WTC11 (cell line): ENCODE data around the gene COL13A1. TPM values are rescaled to one million over a fixed set of nuclear protein-coding genes. Genes with fewer than 3 reads are reported as not detected.

Experiments
- ATAC-seq: fragments of 200-7000 bp; cut with Tn5 transposase; 2 replicates; pipeline ENCODE4 v1.10.0; 2021; ENCODE audit warnings: mild to moderate bottlenecking, moderate library complexity
- CTCF ChIA-PET: fragments of 300-600 bp; sonication (Branson Sonifier 250); formaldehyde crosslinking; loops from one replicate; lab custom pipeline; 2021; ENCODE audit warnings: antibody characterized with exemption; lab: Charles Lee
- POLR2A ChIA-PET: fragments of 350-600 bp; sonication (Branson Sonifier 250); formaldehyde crosslinking; loops from one replicate; lab custom pipeline; 2021; ENCODE audit warnings: antibody characterized with exemption; lab: Charles Lee
- DNase-seq: peaks from one replicate; pipeline ENCODE4 v3.0.0; 2021; ENCODE audit warnings: low spot score
- H3K27ac Mint-ChIP-seq: 2 replicates; pipeline ENCODE4 v1.8.0; 2021; ENCODE audit warnings: mixed read lengths
- H3K27me3 Mint-ChIP-seq: 2 replicates; pipeline ENCODE4 v1.8.0; 2021; ENCODE audit warnings: low read depth, mild to moderate bottlenecking, moderate library complexity, mixed read lengths
- H3K36me3 Mint-ChIP-seq: 2 replicates; pipeline ENCODE4 v1.8.0; 2021; ENCODE audit warnings: mixed read lengths
- H3K4me1 Mint-ChIP-seq: 2 replicates; pipeline ENCODE4 v1.8.0; 2022; ENCODE audit warnings: mixed read lengths
- H3K4me3 Mint-ChIP-seq: 2 replicates; pipeline ENCODE4 v1.8.0; 2021; ENCODE audit warnings: mild to moderate bottlenecking, moderate library complexity, mixed read lengths
- H3K9me3 Mint-ChIP-seq: 2 replicates; pipeline ENCODE4 v1.8.0; 2021; ENCODE audit warnings: mixed read lengths
- AR ChIP-seq: fragments of 250-450 bp; sonication (Bioruptor Pico); IDR thresholded peaks from 2 replicates; pipeline ENCODE4 v1.9.0; 2021; ENCODE audit warnings: mild to moderate bottlenecking
- ATF6 ChIP-seq: sonication (generic); formaldehyde crosslinking; IDR thresholded peaks from 2 replicates; pipeline ENCODE4 v1.8.1; 2023; ENCODE audit warnings: mild to moderate bottlenecking, missing genetic modification reagents
- CBFB ChIP-seq: sonication (generic); formaldehyde crosslinking; IDR thresholded peaks from 2 replicates; pipeline ENCODE4 v1.8.1; 2022; ENCODE audit warnings: mild to moderate bottlenecking, low read depth, missing genetic modification reagents
- ETV6 ChIP-seq: sonication (generic); formaldehyde crosslinking; IDR thresholded peaks from 2 replicates; pipeline ENCODE4 v1.8.1; 2022; ENCODE audit warnings: mild to moderate bottlenecking, missing genetic modification reagents
- FOXP1 ChIP-seq: sonication (generic); formaldehyde crosslinking; IDR thresholded peaks from 2 replicates; pipeline ENCODE4 v1.8.0; 2022; ENCODE audit warnings: missing genetic modification reagents, mild to moderate bottlenecking, moderate library complexity, borderline replicate concordance
- FOXP4 ChIP-seq: sonication (generic); formaldehyde crosslinking; IDR thresholded peaks from 2 replicates; pipeline ENCODE4 v1.8.0; 2022; ENCODE audit warnings: mild to moderate bottlenecking, missing genetic modification reagents
- PRRX2 ChIP-seq: fragments of 250-450 bp; sonication (Bioruptor Pico); IDR thresholded peaks from 2 replicates; pipeline ENCODE4 v1.8.0; 2021; ENCODE audit warnings: mild to moderate bottlenecking
- SP1 ChIP-seq: sonication (generic); formaldehyde crosslinking; conservative IDR thresholded peaks from 2 replicates; pipeline ENCODE4 v1.8.1; 2022; ENCODE audit warnings: missing genetic modification reagents
- TP53 ChIP-seq: sonication (generic); formaldehyde crosslinking; IDR thresholded peaks from 2 replicates; pipeline ENCODE4 v1.8.1; 2023; ENCODE audit warnings: mild to moderate bottlenecking, missing genetic modification reagents
- ZBTB21 ChIP-seq: sonication (generic); formaldehyde crosslinking; IDR thresholded peaks from 2 replicates; pipeline ENCODE4 v1.8.1; 2023; ENCODE audit warnings: mild to moderate bottlenecking, missing genetic modification reagents, borderline replicate concordance
- ZNF396 ChIP-seq: fragments of 250-450 bp; sonication (Bioruptor Pico); IDR thresholded peaks from 2 replicates; pipeline ENCODE4 v1.8.0; 2021; ENCODE audit warnings: mild to moderate bottlenecking, moderate library complexity, borderline replicate concordance
- total RNA-seq: library from RNA; stranded (reverse); gene quantifications from 3 replicates; pipeline ENCODE4 v1.2.3, GENCODE V29; 2021
- TF ChIP-seq, protein P1 (sequence below): sonication (generic); formaldehyde crosslinking; IDR thresholded peaks from 2 replicates; pipeline ENCODE4 v1.8.1; 2023; ENCODE audit warnings: mild to moderate bottlenecking, missing genetic modification reagents, borderline replicate concordance
- TF ChIP-seq, protein P2 (sequence below): sonication (generic); formaldehyde crosslinking; IDR thresholded peaks from 2 replicates; pipeline ENCODE4 v1.8.1; 2022; ENCODE audit warnings: missing genetic modification reagents, borderline replicate concordance
- TF ChIP-seq, protein P3 (sequence below): sonication (generic); formaldehyde crosslinking; IDR thresholded peaks from 2 replicates; pipeline ENCODE4 v1.8.1; 2022; ENCODE audit warnings: mild to moderate bottlenecking, moderate library complexity, missing genetic modification reagents
- TF ChIP-seq, protein P4 (sequence below): fragments of 200-600 bp; IDR thresholded peaks from 2 replicates; pipeline ENCODE4 v1.8.0; 2022; ENCODE audit warnings: antibody characterized with exemption
- TF ChIP-seq, protein P5 (sequence below): sonication (generic); formaldehyde crosslinking; IDR thresholded peaks from 2 replicates; pipeline ENCODE4 v1.8.0; 2023; ENCODE audit warnings: mild to moderate bottlenecking, missing genetic modification reagents

COL13A1 gene
- total RNA-seq, 1 experiment from 2014 or later: 7.1 TPM

GRCh38 chr10:69760072-69760471 is 41.6 kb upstream of the COL13A1 start:
- H3K4me3 Mint-ChIP-seq: no peak overlapping the region
- H3K27me3 Mint-ChIP-seq: no peaks in the 10 kb centered on the region; the same call in 1 of the 2 replicates
- no peaks in the 10 kb centered on the region for H3K36me3 Mint-ChIP-seq
- H3K27ac Mint-ChIP-seq: no peak overlapping the region
- no peaks in the 10 kb centered on the region for H3K4me1 Mint-ChIP-seq
- H3K9me3 Mint-ChIP-seq: no peaks in the 10 kb centered on the region
- TF ChIP-seq ZNF396 (CRISPR knock-in tag): no peak
- no peak for TF ChIP-seq FOXP4 (CRISPR knock-in tag)
- no peak for TF ChIP-seq AR (CRISPR knock-in tag)
- ChIA-PET CTCF (interaction anchor here (1.1 to 3.1 kb wide), 3 partner anchors 41 to 154 kb away, joined by 3 to 9 read pairs (median 5); no protein-coding TSS in a partner anchor), POLR2A (no interaction called here)
- DNase-seq (no peak), ATAC-seq (no peak)

DNA sequence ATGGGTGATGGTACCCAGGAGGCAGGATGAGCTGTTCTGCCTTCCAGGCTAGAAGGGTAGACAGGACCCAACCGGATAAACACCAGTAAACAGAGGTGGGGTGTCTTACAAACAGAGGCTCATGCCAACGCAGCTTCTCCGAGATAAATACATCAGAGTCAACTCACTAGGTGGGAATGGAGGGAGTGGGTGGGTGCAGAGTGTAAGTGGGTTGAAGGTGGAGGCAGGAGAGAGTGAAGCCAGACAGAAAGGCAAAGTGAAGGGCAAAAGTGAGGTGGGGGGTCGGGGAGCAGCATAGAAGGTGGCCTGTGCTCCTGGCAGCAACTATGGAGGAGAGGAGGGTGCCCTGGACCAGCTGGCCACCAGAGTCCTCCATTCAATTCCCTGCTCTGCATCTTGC is 40.4 kb upstream of the COL13A1 start:
- no peaks in the 10 kb centered on the region for H3K36me3 Mint-ChIP-seq
- no peak for DNase-seq
- CTCF ChIA-PET: interaction anchor here (1.8 to 1.9 kb wide), 2 partner anchors 98 to 153 kb away, joined by 5 to 6 read pairs; no protein-coding TSS in a partner anchor
- no peaks in the 10 kb centered on the region for H3K9me3 Mint-ChIP-seq
- no peak overlapping the region for H3K27ac Mint-ChIP-seq
- no peaks in the 10 kb centered on the region for H3K4me1 Mint-ChIP-seq
- no peak overlapping the region for H3K4me3 Mint-ChIP-seq
- POLR2A ChIA-PET: no interaction called here
- ATAC-seq: no peak
- H3K27me3 Mint-ChIP-seq: no peaks in the 10 kb centered on the region; the same call in 1 of the 2 replicates
- TF ChIP-seq, protein P1, sequence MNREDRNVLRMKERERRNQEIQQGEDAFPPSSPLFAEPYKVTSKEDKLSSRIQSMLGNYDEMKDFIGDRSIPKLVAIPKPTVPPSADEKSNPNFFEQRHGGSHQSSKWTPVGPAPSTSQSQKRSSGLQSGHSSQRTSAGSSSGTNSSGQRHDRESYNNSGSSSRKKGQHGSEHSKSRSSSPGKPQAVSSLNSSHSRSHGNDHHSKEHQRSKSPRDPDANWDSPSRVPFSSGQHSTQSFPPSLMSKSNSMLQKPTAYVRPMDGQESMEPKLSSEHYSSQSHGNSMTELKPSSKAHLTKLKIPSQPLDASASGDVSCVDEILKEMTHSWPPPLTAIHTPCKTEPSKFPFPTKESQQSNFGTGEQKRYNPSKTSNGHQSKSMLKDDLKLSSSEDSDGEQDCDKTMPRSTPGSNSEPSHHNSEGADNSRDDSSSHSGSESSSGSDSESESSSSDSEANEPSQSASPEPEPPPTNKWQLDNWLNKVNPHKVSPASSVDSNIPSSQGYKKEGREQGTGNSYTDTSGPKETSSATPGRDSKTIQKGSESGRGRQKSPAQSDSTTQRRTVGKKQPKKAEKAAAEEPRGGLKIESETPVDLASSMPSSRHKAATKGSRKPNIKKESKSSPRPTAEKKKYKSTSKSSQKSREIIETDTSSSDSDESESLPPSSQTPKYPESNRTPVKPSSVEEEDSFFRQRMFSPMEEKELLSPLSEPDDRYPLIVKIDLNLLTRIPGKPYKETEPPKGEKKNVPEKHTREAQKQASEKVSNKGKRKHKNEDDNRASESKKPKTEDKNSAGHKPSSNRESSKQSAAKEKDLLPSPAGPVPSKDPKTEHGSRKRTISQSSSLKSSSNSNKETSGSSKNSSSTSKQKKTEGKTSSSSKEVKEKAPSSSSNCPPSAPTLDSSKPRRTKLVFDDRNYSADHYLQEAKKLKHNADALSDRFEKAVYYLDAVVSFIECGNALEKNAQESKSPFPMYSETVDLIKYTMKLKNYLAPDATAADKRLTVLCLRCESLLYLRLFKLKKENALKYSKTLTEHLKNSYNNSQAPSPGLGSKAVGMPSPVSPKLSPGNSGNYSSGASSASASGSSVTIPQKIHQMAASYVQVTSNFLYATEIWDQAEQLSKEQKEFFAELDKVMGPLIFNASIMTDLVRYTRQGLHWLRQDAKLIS: no peak
- no peak for TF ChIP-seq TP53 (CRISPR knock-in tag)
- TF ChIP-seq FOXP1 (CRISPR knock-in tag): no peak
- TF ChIP-seq SP1 (CRISPR knock-in tag): no peak
- no peak for TF ChIP-seq ZNF396 (CRISPR knock-in tag)
- TF ChIP-seq, protein P2, sequence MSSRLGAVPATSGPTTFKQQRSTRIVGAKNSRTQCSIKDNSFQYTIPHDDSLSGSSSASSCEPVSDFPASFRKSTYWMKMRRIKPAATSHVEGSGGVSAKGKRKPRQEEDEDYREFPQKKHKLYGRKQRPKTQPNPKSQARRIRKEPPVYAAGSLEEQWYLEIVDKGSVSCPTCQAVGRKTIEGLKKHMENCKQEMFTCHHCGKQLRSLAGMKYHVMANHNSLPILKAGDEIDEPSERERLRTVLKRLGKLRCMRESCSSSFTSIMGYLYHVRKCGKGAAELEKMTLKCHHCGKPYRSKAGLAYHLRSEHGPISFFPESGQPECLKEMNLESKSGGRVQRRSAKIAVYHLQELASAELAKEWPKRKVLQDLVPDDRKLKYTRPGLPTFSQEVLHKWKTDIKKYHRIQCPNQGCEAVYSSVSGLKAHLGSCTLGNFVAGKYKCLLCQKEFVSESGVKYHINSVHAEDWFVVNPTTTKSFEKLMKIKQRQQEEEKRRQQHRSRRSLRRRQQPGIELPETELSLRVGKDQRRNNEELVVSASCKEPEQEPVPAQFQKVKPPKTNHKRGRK (CRISPR knock-in tag): no peak
- no peak for TF ChIP-seq CBFB (CRISPR knock-in tag)
- TF ChIP-seq, protein P3, sequence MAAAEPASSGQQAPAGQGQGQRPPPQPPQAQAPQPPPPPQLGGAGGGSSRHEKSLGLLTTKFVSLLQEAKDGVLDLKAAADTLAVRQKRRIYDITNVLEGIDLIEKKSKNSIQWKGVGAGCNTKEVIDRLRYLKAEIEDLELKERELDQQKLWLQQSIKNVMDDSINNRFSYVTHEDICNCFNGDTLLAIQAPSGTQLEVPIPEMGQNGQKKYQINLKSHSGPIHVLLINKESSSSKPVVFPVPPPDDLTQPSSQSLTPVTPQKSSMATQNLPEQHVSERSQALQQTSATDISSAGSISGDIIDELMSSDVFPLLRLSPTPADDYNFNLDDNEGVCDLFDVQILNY (CRISPR knock-in tag): no peak
- no peak for TF ChIP-seq ATF6 (CRISPR knock-in tag)
- TF ChIP-seq PRRX2 (CRISPR knock-in tag): no peak
- TF ChIP-seq ETV6 (CRISPR knock-in tag): no peak
- TF ChIP-seq ZBTB21 (CRISPR knock-in tag): no peak
- TF ChIP-seq, protein P4, sequence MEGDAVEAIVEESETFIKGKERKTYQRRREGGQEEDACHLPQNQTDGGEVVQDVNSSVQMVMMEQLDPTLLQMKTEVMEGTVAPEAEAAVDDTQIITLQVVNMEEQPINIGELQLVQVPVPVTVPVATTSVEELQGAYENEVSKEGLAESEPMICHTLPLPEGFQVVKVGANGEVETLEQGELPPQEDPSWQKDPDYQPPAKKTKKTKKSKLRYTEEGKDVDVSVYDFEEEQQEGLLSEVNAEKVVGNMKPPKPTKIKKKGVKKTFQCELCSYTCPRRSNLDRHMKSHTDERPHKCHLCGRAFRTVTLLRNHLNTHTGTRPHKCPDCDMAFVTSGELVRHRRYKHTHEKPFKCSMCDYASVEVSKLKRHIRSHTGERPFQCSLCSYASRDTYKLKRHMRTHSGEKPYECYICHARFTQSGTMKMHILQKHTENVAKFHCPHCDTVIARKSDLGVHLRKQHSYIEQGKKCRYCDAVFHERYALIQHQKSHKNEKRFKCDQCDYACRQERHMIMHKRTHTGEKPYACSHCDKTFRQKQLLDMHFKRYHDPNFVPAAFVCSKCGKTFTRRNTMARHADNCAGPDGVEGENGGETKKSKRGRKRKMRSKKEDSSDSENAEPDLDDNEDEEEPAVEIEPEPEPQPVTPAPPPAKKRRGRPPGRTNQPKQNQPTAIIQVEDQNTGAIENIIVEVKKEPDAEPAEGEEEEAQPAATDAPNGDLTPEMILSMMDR: no peak
- TF ChIP-seq, protein P5, sequence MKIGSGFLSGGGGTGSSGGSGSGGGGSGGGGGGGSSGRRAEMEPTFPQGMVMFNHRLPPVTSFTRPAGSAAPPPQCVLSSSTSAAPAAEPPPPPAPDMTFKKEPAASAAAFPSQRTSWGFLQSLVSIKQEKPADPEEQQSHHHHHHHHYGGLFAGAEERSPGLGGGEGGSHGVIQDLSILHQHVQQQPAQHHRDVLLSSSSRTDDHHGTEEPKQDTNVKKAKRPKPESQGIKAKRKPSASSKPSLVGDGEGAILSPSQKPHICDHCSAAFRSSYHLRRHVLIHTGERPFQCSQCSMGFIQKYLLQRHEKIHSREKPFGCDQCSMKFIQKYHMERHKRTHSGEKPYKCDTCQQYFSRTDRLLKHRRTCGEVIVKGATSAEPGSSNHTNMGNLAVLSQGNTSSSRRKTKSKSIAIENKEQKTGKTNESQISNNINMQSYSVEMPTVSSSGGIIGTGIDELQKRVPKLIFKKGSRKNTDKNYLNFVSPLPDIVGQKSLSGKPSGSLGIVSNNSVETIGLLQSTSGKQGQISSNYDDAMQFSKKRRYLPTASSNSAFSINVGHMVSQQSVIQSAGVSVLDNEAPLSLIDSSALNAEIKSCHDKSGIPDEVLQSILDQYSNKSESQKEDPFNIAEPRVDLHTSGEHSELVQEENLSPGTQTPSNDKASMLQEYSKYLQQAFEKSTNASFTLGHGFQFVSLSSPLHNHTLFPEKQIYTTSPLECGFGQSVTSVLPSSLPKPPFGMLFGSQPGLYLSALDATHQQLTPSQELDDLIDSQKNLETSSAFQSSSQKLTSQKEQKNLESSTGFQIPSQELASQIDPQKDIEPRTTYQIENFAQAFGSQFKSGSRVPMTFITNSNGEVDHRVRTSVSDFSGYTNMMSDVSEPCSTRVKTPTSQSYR (CRISPR knock-in tag): no peak
